ENCODE measurements around the gene CIC.

The CIC gene

DNA sequence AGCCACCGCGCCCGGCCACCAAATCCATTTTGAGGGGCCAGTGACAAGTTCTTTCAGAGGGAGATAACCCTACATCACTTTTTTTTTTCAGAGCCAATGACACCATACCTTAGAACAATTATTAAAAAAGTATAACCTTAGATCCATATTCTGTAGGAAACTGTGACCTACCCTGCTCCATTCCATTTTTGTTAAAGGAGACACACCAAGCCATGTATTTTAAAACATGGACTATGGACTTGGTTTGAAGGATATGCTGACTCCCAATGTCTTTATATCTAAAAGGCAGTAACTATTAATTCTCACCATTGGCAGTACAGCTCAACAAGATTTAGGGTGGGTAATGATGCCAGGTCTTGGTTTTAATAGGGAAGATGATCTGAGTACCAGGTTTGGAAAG is 27.8 kb upstream of the CIC start:
- Mint-ChIP-seq H3K4me1 (peaks cover 50% of the 10 kb centered on the region), H3K27ac (no peak overlapping the region), H3K4me3 (peak overlapping the region; percentile 89), H3K9me3 (no peaks in the 10 kb centered on the region), H3K36me3 (ENCODE audit: low read depth) (peaks cover 27% of the 10 kb centered on the region), H3K27me3 (ENCODE audit: low read depth, poor library complexity) (peaks cover 7% of the 10 kb centered on the region)
- no peak for DNase-seq
- TF ChIP-seq, protein P1, sequence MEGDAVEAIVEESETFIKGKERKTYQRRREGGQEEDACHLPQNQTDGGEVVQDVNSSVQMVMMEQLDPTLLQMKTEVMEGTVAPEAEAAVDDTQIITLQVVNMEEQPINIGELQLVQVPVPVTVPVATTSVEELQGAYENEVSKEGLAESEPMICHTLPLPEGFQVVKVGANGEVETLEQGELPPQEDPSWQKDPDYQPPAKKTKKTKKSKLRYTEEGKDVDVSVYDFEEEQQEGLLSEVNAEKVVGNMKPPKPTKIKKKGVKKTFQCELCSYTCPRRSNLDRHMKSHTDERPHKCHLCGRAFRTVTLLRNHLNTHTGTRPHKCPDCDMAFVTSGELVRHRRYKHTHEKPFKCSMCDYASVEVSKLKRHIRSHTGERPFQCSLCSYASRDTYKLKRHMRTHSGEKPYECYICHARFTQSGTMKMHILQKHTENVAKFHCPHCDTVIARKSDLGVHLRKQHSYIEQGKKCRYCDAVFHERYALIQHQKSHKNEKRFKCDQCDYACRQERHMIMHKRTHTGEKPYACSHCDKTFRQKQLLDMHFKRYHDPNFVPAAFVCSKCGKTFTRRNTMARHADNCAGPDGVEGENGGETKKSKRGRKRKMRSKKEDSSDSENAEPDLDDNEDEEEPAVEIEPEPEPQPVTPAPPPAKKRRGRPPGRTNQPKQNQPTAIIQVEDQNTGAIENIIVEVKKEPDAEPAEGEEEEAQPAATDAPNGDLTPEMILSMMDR (IDR thresholded peaks at IDR 0.05): no peak

DNA sequence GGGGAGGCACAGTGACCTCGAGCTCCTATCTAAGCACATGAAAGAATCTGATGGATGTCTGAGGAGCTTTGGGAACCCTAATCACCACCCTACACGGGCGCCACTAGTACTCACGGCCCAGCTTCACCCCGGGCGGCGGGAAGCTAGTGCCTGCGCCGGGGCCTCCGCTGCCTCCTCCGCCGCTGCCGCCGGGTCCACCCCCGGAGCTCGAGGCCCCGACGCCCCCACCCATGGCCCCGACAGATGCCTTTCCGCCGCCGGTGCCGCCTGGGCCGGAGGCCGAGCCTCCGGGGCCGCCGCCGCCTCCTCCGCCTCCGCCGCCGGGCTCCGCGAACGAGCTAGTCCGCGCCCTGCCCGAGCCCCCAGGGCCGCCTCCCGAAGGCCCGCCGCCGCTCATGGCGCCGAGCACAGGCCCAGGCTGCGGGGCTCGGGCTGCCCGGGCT is 27.0 kb upstream of the CIC start:
- Mint-ChIP-seq H3K36me3 (ENCODE audit: low read depth) (peaks cover 19% of the 10 kb centered on the region), H3K4me3 (peak overlapping the region; percentile 89), H3K27ac (peak overlapping the region; percentile 95), H3K4me1 (peaks cover 58% of the 10 kb centered on the region), H3K27me3 (ENCODE audit: low read depth, poor library complexity) (peaks cover 7% of the 10 kb centered on the region), H3K9me3 (no peaks in the 10 kb centered on the region)
- DNase-seq: no peak
- TF ChIP-seq, protein P1 (IDR thresholded peaks at IDR 0.05): no peak

DNA sequence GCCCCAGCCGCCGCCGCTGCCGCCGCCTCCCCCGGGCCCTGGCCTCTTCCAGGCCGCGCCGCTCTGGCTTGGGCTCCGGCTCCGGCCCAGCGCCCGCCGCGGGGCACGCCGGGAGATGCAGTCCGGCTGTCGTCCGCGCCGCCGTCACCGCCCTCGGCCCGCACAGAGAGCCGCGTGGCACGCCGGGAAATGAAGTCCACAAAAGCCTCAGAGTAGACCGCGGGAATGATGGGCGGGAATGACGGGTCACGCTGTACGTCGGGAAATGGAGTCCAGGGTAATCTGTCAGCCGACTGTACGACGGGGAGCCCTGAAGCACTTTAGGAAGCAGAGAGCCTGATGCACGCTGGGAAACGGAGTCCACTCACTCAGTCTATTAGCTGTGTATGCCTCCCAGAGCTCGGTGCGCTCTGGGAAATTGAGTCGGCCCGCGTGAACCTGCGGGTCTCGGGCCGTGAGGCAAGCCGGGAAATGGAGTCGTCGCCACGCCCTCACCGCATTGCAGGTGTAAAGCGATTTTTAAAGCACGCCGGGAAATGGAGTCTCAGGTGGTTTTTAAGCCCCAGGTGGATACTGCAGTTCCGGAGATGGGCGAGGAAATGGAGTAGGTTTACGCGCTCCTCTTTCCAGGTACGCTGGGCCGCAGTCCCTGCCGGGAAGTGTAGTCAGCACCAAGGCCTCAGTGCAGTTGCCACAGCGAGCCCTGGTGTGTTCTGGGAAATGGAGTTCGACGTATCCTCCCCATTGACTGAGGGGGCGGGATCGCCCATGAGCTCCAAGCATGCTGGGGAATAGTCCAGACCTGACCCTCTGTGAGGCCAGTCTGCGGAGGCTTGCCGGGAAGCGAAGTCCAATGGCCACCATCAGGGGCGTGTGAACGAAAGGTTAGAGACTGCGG is 26.3 kb upstream of the CIC start, which contains the start of gene GSK3A:
GSK3A (minus strand) TSS at position 91 of the 898 bp plus-strand sequence. CDS start 137 bp downstream, outside the sequence.
- peak within 1 kb of the TSS; percentile 99 for H3K27ac Mint-ChIP-seq
- no peaks in the 10 kb centered on the region for H3K9me3 Mint-ChIP-seq
- DNase-seq: peak; percentile 97
- H3K4me1 Mint-ChIP-seq: peaks cover 59% of the 10 kb centered on the region
- peaks cover 7% of the 10 kb centered on the region for H3K27me3 Mint-ChIP-seq (ENCODE audit: low read depth, poor library complexity)
- H3K36me3 Mint-ChIP-seq (ENCODE audit: low read depth): peaks cover 18% of the 10 kb centered on the region
- peak within 1 kb of the TSS; percentile 89 for H3K4me3 Mint-ChIP-seq
- TF ChIP-seq, protein P1 (IDR thresholded peaks at IDR 0.05): no peak

DNA sequence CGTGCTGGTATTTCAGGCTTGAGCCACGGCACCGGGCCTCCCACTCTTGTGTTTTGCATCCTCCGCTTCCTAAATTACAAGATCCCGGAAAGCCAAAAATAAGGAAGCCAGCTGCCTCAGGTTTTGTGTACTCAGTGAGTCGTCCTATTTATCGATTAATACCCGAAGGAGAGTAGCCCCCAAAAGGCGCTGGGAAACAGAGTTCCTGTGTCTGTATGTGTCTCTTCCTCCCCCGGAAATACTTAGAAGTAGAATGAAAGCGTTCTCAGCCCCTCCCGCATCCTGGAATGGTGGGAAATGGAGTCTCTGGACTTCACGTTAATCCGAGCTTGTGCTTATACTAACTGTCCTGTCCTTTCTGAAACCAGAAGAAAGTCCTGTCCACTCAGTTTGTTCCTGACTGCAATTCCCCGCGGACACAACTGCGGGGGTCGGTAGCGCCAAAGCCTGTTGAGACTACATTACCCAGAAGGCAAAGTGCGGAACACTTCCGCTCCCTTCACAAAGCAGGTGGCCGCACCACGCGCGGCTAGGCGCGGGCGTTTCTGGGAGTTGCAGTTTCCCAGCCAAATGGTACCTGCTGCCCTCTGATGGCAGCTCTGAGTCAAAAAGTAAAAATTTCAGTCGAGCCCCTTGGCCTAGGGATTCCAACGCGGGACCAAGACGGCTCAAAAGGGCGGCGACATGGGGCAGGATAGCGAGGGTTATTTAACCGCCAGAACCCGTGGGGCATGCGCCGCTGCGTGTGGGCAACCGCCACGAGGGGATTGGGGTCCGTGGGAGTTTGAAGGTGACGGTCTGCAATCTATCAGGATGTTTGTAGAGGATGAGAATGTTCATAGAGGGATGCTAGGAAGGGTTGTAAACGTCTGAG is 24.5 kb upstream of the CIC start:
- TF ChIP-seq, protein P1 (IDR thresholded peaks at IDR 0.05): peak; percentile 44
- peaks cover 11% of the 10 kb centered on the region for H3K36me3 Mint-ChIP-seq (ENCODE audit: low read depth)
- peak; percentile 91 for DNase-seq
- peaks cover 59% of the 10 kb centered on the region for H3K4me1 Mint-ChIP-seq
- H3K4me3 Mint-ChIP-seq: peak overlapping the region; percentile 89
- peak overlapping the region; percentile 98 for H3K27ac Mint-ChIP-seq
- peaks cover 7% of the 10 kb centered on the region for H3K27me3 Mint-ChIP-seq (ENCODE audit: low read depth, poor library complexity)
- H3K9me3 Mint-ChIP-seq: no peaks in the 10 kb centered on the region

DNA sequence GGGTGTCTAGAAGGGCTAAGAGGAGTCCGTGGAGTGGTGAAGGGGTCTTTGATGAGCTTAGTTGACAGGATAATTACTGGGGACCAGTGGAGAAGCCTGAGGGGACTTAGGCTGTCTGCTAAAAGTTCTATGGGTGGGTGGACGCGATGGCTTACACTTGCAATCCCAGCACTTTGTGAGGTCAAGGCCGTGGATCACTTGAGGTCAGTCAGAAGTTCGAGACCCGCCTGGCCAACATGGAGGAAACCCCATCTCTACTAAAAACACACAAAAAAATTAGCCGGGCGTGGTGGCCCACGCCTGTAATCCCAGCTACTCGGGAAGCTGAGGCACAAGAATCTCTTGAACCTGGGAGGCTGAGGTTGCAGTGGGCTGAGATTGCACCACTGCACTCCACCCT is 23.8 kb upstream of the CIC start:
- peaks cover 7% of the 10 kb centered on the region for H3K27me3 Mint-ChIP-seq (ENCODE audit: low read depth, poor library complexity)
- no peaks in the 10 kb centered on the region for H3K9me3 Mint-ChIP-seq
- peak overlapping the region; percentile 90 for H3K27ac Mint-ChIP-seq
- TF ChIP-seq, protein P1 (IDR thresholded peaks at IDR 0.05): no peak
- H3K4me1 Mint-ChIP-seq: peaks cover 58% of the 10 kb centered on the region
- DNase-seq: no peak
- H3K4me3 Mint-ChIP-seq: peak overlapping the region; percentile 89
- H3K36me3 Mint-ChIP-seq (ENCODE audit: low read depth): peaks cover 4% of the 10 kb centered on the region

All from nephron progenitor cell (in vitro differentiated cells).